NCI-H2227 treated with DMSO at 0.1 percent for 48 hours (cell line): ENCODE data around the gene TACR2.
A peak's percentile ranks its signal among the peaks of the same experiment; 100 is the strongest.

Experiments
- DNase-seq: peaks from one replicate; lab custom pipeline; 2025; lab: John Stamatoyannopoulos, UW

Gene TACR2

DNA sequence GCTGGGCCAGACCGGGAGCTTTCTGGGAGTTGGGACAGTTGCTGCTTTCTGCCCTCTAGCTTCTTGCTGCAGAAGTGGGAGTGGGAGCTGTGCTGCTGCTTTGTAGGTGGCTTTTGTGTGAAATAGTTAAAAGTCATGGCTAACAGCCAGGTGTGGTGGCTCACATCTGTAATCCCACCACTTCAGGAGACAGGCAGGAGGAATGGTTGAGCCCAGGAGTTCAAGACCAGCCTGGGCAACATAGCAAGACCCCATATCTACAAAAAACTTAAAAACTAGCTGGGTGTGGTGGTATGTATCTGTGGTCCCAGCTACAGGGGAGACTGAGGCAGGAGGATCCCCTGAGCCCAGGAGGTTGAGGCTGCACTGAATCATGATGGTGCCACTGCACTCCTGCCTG, 13.7 kb downstream of the TACR2 start:
- DNase-seq: no peak

DNA sequence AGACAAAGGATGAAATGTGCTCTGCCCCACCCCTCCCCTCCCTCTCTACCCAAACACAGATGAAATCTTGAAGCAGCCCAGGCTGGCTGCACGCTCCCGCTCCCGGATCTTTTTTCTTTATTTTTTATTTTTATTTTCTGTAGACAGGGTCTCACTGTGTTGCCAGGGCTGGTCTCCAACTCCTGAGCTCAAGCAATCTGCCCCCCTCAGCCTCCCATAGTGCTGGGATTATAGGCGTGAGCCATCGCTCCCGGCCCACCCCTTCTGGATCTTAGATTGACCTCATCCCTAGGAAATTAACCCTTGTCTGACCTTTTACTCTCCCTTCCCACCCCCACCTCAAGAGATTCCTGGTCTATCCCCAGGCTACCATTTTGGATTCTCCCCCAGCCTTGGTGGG, 14.3 kb downstream of the TACR2 start:
- no peak for DNase-seq

DNA sequence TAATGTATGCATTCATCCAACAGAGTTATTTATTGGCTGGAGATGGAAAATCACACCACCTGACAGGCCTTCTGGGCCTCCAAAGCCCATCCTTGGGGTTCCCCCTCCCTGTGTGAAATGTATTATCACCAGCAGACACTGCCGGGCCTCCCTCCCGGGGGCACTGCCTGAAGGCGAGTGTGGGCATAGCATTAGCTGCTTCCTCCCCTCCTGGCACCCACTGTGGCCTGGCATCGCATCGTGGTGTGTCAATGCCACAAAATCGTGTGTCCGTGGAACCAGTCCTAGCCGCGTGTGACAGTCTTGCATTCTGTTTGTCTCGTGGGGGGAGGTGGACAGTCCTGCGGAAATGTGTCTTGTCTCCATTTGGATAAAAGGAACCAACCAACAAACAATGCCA, 15.3 kb downstream of the TACR2 start:
- no peak for DNase-seq

DNA sequence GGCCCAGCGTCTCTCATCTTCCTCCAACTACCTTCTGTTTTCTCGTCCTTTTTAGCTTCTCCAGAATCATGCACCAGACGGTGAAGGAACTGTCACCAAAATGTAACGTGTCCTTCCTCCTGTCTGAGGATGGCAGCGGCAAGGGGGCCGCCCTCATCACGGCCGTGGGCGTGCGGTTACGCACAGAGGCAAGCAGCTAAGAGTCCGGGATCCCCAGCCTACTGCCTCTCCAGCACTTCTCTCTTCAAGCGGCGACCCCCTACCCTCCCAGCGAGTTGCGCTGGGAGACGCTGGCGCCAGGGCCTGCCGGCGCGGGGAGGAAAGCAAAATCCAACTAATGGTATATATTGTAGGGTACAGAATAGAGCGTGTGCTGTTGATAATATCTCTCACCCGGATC, 15.8 kb downstream of the TACR2 start:
- no peak for DNase-seq

DNA sequence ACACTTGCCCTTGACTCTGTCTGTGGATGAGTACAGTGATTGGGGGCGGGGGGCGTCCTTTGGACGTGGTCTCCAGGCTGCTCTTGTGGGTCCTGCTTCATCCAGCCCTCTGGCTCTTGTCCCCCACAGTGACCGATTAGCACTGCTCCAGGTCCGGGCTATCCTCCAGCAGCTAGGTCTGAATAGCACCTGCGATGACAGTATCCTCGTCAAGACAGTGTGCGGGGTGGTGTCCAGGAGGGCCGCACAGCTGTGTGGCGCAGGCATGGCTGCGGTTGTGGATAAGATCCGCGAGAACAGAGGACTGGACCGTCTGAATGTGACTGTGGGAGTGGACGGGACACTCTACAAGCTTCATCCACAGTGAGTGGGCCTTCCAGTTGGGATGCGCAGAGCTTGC, 18.3 kb downstream of the TACR2 start:
- no peak for DNase-seq

DNA sequence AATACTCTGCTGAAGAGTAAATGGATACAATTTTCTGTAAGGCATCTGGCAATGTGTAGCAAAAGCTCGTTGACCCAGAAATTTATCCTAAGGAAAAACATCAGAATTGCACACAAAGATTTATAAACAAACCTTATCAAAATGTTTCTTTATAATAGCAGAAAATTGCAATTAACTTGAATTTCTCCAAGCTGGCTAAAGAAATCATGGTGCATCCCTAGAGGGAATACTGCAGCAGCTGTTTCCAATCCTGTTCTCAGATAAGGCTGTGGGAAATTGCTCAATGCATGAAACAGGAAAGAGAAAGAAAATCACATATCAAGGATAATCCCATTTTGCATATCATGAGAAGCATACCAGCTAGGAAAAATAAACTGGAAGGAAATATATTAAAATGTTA, 18.7 kb downstream of the TACR2 start:
- DNase-seq: no peak

DNA sequence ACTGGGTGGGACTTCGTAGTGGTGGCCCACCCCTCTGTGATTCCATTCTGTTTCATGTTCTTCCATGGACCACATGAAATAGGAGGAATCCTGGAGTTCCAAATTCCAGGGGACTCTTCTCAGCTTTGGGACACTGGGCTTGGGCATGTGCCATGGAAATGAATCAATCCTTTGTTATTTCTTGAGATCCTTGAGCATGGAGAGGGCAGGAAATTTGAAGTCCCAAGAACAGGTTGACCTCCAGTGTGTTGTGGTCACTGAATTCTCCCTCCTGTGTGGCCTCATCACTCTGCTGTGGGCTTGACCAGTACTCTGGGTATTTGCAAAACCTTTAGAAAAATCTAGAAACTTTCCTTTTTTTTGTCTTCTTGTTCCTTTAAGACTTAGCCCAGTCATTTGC, 22.7 kb downstream of the TACR2 start:
- DNase-seq: no peak

DNA sequence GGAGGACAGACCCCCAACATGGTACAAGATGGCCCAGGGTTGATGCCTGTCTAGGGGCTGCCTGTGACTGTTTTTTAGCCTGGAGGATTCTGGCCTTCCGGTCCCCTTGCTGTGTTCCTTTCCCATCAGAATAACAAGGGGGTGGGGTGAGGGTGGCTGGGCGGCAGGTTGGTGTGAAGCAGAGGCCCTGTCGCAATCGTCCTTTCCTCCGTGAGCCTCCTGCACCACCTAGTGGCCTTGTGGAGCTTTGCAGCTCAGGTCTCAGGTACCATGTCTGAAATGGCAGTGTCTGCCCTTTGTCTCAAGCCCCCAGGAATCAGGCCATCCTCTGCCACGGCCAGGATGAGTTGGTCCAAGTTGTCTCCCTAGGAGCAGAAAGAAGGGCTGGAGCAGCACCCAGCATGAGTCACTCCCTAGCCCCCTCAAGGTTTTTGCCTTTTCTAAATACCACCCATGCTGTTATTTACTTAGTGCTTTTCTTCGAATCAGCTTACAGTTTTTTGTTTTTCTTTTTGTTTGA, 24.2 kb downstream of the TACR2 start:
- DNase-seq: peak; percentile 67

DNA sequence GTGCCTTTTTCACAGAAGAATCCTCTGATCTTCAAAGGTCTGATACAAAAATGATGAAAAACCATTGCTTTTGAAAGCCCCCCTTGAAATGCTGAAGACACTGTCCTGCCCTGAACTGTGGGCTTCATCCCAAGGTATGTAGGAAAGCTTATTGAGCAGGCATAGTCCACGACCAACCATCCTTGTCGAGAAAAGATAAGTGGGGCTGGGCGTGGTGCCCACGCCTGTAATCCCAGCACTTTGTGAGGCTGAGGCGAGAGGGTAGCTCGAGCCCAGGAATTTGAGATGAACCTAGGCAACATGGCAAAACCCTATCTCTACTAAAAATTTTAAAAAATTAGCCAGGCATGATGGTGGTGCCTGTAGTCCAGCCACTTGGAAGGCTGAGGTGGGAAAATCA, 25.6 kb downstream of the TACR2 start:
- DNase-seq: no peak

DNA sequence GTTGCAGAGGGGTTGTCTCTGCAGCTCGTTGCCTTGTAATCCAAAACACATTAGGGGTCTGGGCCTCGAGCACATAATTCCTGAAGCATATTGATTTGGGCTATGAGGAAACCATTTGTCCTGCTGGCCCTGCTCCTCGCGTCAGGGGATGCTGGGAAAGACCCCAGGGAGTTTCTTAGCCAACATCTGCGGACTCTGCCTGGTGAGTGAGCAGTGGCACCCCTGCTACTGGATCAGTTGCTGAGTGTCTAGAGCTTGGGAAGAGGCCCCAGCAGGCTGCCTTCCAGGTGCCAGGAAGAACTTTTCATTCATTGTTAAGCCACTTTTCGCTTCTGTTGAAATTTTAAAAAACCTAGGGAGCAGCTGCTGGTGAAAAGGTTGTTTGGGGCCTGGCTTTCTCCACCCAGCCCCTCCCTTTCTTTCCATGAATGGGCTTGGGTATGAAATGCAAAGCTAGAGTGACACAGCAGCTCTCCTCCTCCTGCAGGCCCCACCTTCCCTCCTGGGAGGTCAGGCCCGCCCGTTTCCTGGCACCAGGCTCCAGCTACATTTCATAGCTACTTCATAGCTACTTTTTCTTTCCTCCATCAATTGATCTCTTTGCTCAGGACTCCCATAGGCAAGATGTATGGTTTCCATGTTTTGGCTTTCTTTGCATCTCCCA, 26.8 kb downstream of the TACR2 start:
- DNase-seq: no peak

DNA sequence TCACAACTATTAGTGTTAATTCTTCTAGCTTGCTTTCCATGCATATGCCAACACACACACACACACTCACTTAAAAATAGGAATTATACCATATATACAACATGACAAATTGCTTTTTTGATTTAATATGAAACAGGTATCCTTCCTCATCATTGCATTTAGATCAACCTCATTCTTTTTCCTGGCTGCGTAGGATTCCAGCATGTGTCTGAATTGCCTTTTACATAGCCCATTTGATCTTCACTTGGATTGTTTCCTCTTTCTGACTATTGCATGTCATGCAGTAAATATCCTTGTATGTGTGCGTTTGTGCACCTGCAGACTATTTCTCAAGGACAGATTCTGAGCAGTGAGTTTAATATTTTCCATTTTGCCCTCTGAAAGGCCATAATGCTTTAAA, 28.2 kb downstream of the TACR2 start:
- no peak for DNase-seq

DNA sequence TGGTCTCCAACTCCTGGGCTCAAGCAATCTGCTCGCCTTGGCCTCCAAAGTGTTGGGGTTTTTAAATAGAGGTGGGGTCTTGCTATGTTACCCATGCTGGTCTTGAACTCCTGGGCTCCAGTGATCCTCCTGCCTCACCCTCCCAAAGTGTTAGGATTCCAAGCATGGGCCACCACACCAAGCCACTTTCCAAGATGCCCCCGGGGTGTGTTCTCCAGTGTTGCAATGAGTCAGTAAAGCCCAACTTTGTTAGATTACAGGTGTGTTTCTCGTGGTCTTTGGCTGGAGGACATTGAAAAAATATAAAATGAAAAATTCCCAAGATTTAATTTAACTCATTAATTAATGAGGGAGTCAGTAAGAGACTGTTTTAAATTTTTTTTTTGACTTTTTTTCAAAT, 29.2 kb downstream of the TACR2 start:
- DNase-seq: no peak

DNA sequence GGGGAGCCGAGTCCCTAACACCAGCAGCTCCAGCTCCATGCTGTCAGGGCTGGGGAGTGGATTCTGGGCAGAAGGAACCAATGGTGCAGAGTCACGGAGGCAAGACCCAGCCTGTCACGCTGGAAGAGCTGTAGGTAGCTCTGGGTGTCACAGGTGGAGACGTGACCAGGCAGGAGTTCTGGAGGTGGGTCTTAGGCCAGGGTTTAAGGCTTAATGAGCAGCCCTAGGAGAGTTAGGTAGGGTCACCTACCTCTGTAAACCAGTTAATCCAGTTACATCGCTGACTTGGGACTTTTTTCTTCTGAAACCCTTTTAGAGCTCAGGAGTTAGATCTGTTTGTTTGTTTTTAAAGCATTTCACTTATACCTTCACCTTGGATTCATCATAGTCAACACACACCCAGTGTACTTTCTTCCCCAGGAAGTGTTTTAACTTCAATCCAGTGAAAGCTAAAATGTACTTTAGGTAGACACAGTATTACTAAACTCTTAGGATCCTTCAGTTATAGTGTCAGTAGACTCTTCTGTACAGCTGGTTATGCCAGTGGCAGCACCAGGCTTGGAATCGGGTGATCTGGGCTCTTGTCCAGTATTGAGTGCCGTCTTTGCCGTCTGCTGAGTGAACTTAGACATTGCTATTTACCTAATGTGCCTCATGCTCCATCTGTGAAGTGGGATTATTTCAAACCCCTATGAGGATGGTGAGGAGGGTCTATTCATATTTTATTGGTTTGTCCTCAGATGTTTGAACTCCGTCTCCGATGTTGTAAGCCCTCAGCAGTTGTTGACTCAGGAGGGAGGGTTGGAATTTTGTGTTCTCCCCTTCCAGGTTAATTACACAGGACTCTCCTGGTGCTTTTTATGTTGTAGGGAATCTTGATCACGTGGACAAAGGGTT, 31.0 kb downstream of the TACR2 start:
- no peak for DNase-seq

DNA sequence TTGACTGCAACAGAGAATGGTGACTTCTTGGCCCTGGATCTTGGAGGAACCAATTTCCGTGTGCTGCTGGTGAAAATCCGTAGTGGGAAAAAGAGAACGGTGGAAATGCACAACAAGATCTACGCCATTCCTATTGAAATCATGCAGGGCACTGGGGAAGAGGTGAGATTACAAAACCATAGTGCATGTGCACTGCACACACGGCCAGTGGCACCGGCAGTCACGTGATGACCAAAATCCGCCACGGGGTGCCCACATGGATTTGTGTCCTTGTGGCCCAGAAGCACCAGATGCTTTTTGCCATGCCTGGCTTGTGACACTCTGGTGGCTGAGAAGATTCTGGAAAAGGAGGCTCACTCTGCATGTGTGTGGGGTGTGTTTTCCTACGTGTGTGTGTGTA, 32.4 kb downstream of the TACR2 start:
- DNase-seq: no peak

DNA sequence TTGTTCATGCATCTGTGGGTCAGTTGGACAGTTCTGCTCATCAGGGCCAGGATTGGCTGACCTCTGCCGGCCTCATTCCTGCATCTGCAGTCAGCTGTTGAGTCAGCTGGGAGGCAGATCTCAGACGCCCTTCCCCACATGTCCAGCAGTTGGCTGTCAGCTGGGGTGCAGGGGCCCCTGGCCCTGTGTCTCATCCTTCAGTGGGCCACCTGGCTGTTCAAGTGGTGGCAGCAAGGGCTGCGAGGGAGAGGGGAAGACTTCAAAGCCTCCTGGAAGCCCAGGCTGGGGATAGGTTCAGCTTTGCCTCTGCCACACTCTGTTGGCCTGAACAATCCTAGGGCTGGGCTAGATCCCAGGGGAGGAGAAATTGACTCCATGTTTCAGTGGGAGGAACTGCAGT, 33.2 kb downstream of the TACR2 start:
- DNase-seq: no peak

DNA sequence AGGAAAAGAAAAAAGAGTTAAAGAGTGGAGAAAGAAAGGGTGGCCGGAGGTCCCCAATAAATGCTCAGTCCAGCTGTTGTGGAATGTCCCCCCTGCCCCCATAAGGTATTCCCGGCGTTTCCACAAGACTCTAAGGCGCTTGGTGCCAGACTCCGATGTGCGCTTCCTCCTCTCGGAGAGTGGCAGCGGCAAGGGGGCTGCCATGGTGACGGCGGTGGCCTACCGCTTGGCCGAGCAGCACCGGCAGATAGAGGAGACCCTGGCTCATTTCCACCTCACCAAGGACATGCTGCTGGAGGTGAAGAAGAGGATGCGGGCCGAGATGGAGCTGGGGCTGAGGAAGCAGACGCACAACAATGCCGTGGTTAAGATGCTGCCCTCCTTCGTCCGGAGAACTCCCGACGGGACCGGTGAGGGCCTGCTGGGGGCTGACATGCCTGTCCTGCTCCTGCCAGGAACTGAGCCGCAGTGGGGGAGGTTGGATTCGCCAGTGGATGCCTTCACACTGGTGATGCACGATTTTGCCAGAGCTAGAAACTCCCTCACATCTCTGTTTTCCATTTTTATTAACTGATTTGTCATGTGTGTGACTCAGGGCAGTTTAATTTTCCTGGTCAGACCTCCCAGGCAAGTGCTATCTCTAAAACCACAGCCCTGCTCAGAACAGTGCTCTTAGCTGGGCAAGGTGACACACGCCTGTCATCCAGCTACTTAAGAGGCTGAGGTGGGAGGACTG, 34.2 kb downstream of the TACR2 start:
- no peak for DNase-seq

DNA sequence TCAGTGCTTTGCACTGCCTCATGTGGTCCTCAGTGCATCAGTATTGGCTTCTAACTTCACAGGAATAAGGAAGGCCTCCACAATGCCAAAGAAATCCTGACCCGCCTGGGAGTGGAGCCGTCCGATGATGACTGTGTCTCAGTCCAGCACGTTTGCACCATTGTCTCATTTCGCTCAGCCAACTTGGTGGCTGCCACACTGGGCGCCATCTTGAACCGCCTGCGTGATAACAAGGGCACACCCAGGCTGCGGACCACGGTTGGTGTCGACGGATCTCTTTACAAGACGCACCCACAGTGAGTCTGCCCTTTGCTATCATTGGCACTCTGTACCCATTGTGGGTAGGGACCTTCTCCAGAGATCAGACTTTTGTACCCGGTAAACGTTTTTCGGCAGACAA, 36.9 kb downstream of the TACR2 start:
- DNase-seq: no peak

DNA sequence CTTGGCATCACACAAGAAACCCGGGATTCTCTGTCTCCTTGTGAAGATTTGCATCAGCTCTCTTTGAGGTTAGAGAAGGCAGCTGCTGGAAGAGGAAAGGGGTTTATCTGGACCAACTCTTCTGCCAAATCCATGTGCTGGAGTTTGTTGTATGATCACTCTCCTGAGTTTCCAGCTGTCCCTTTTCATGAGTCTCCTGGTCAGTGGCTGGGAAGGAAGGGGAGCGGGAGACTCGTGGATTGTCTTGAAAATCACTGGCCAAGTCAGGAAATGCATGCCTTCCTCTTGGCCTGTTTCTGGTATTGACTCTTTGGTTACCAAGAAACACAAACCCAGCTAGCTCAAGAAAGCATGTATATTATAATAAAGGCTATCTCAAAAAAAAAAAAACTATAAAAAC, 38.8 kb downstream of the TACR2 start:
- no peak for DNase-seq

DNA sequence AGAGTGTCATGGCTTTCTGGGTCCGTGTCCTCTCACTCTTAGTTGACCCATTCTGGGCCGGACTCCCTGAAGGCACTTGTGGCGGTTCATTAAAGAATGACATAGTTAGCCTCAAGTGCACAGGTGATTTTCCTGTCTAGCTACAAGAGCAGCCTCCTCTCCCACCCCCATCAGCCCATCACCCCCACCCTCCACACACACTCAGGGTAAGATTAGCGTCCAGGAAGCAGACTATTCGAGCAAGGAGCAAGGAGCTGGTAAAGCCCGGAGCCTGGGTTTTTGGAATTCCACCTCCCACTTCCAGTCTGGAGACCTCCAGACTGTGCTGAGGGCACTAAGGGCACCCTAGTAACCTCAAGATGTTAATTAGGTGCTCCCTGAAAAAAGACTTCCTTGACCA, 39.5 kb downstream of the TACR2 start:
- DNase-seq: no peak

DNA sequence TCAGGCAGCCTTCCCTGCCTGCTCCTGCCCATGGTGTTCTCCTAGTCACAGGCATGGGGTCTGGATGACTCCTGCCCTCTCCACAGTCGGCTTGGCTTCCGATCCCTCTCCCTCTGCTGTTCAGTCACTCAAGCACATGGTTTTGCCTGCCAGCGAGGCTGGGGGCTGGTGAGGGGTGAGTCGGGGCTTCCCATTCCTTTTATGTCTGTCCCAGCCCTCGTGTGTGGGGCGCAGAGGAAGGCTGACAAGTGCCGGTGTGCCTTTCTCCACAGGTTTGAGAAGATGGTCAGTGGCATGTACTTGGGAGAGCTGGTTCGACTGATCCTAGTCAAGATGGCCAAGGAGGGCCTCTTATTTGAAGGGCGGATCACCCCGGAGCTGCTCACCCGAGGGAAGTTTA, 40.1 kb downstream of the TACR2 start:
- DNase-seq: no peak

DNA sequence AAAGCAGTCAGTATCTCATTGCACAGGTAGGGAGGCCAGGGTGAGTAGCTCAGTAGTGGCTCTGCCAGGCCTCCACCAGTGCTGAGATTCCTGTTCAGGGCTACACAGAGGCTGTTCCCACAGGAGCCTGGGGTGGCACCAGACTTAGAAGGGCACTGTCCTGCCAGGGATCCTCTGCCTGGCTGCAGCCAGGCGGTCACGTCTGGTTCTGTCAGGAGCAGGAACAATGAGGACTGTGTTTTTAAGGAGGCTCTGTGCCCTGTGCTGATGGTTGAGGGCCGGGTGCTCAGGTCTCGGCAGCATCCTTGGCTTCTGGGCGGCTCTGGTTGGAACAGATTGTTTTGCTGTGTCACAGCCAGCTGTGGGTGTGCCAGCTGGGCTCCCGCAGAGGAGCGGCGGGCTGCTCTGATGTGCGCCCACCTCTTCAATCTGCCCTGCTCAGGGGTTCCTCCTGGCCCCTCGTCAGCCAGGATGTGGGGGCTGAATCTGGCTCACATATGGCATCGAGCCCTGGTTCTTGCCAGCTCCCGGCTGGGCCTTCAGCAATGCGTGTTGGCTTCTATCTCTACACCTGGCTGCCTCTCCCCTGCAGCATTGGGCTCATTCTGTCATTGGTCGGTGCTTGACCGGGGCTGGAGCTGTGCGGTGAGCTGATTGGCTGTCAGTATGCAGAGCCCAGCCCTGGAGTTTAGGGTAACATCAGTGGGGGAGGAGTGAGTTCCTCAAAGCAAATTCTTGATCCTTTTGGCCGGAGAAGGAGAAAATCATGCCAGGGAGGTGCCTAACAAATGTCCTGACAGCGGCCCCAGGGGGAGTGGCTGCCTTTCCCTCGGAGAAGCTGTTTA, 41.2 kb downstream of the TACR2 start:
- DNase-seq: no peak

DNA sequence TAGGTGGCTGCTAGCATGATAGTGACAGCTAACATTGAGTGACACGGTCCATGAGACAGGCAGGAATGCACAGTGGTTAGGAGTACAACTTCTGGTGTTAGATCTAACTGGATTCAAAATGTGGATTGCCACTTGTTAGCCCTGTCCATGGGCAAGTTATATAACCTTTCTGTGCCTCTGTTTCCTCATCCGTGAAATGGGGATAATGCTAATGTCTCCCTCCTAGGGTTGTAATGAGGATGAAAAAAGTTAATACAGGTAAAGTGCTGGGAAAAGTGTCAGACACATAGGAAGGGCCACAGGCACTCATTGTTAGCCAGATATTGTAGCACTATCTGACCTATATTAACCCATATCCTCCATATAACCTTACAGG, 41.8 kb downstream of the TACR2 start:
- no peak for DNase-seq
